GM12878 (cell line): Measurements from ENCODE around the gene MAST4. TPM values are rescaled to one million over a fixed set of nuclear protein-coding genes. Genes with fewer than 3 reads are reported as not detected.

Experiments
- ATAC-seq: fragments of 200-7000 bp; cut with Tn5 transposase; 3 replicates; pipeline ENCODE4 v1.9.1; 2020; ENCODE audit warnings: mild to moderate bottlenecking, moderate library complexity
- BruUV-seq: library from RNA; stranded (reverse); fragments of 400-500 nt; replicated peaks from 2 replicates; lab custom pipeline; 2021; lab: Mats Ljungman, UMichigan
- CTCF ChIA-PET: fragments of 300-600 bp; sonication (Branson Sonifier 250); formaldehyde crosslinking; extraction: SDS; loops from one replicate; lab custom pipeline; 2021; ENCODE audit warnings: inconsistent platforms; lab: Yijun Ruan, JAX
- POLR2A ChIA-PET: fragments of 350-600 bp; formaldehyde crosslinking; extraction: SDS; loops from one replicate; lab custom pipeline; 2021; ENCODE audit warnings: inconsistent platforms; lab: Charles Lee
- RAD21 ChIA-PET: fragments of 300-600 bp; sonication (Branson Sonifier 250); formaldehyde crosslinking; loops from one replicate; lab custom pipeline; 2023; ENCODE audit warnings: antibody characterized with exemption; ENCODE audit not compliant: unreplicated experiment; lab: Charles Lee
- SMC1A ChIA-PET: fragments of 300-600 bp; sonication (Branson Sonifier 250); formaldehyde crosslinking; loops from one replicate; lab custom pipeline; 2023; ENCODE audit not compliant: unreplicated experiment, uncharacterized antibody; lab: Charles Lee
- DNase-seq: peaks from one replicate; pipeline ENCODE4 v3.0.0-alpha.2; 2011; ENCODE audit warnings: low read depth, low spot score
- FAIRE-seq: peaks from 3 replicates; lab custom pipeline; 2011; peaks lifted over from hg19 to GRCh38; lab: Jason Lieb, UNC
- H2AFZ ChIP-seq: 2 replicates; pipeline ENCODE4 v1.6.0; 2011; ENCODE audit warnings: low read depth, low read length, control low read depth; ENCODE audit not compliant: control insufficient read depth
- H3K27ac ChIP-seq: 2 replicates; pipeline ENCODE4 v1.5.1; 2011; ENCODE audit warnings: control low read depth; ENCODE audit not compliant: control insufficient read depth, insufficient read depth
- H3K27me3 ChIP-seq, 2 experiments: replicated peaks in 1 of 2; 2 replicates each; pipeline versions ENCODE4 v1.6.0 to v1.6.1; 2011; ENCODE audit warnings: low read length in 1 of 2; ENCODE audit not compliant: control insufficient read depth in 2 of 2, insufficient read depth in 2 of 2
- H3K36me3 ChIP-seq, 2 experiments: 2 replicates each; pipeline ENCODE4 v1.5.1; 2011; ENCODE audit warnings: low read length in 1 of 2; ENCODE audit not compliant: control insufficient read depth in 2 of 2, insufficient read depth in 2 of 2
- H3K4me1 ChIP-seq: 2 replicates; pipeline ENCODE4 v1.6.1; 2011; ENCODE audit warnings: mild to moderate bottlenecking, low read length, moderate library complexity, mixed read lengths; ENCODE audit not compliant: control insufficient read depth, insufficient read depth
- H3K4me2 ChIP-seq: 2 replicates; pipeline ENCODE4 v1.6.0; 2011; ENCODE audit warnings: control low read depth; ENCODE audit not compliant: control insufficient read depth, insufficient read depth
- H3K4me3 ChIP-seq: fragments of 200-600 bp; sonication (generic); 2 replicates; pipeline ENCODE4 v1.5.1; 2016
- H3K79me2 ChIP-seq: 2 replicates; pipeline ENCODE4 v1.6.0; 2011; ENCODE audit warnings: low read length; ENCODE audit not compliant: control insufficient read depth, insufficient read depth
- H3K9ac ChIP-seq: 2 replicates; pipeline ENCODE4 v1.8.0; 2011; ENCODE audit warnings: low read length, control low read depth, mixed read lengths; ENCODE audit not compliant: control insufficient read depth, insufficient read depth
- H3K9me3 ChIP-seq: replicated peaks from 3 replicates; pipeline ENCODE4 v1.5.1; 2011; ENCODE audit warnings: mild to moderate bottlenecking, low read length; ENCODE audit not compliant: control insufficient read depth, insufficient read depth
- H4K20me1 ChIP-seq: 2 replicates; pipeline ENCODE4 v1.6.0; 2011; ENCODE audit not compliant: control insufficient read depth, insufficient read depth
- FOXK2 ChIP-seq: fragments of 450-650 bp; IDR thresholded peaks from 2 replicates; pipeline ENCODE4 v1.6.1; 2017; ENCODE audit warnings: mild to moderate bottlenecking, moderate library complexity
- JUND ChIP-seq: IDR thresholded peaks from 2 replicates; pipeline ENCODE4 v1.6.1; 2012; ENCODE audit warnings: low read depth, mild to moderate bottlenecking, low read length, improper control_type of control experiment, moderate library complexity
- NFYA ChIP-seq: IDR thresholded peaks from 2 replicates; pipeline ENCODE4 v1.6.1; 2011; ENCODE audit warnings: low read depth, mild to moderate bottlenecking, low read length, improper control_type of control experiment, borderline replicate concordance
- SMC3 ChIP-seq: IDR thresholded peaks from 2 replicates; pipeline ENCODE4 v1.6.1; 2011; ENCODE audit warnings: low read length, improper control_type of control experiment, borderline replicate concordance
- SREBF1 ChIP-seq: IDR thresholded peaks from 2 replicates; pipeline ENCODE4 v1.6.1; 2012; ENCODE audit warnings: mild to moderate bottlenecking, low read length
- WGBS: methylation state at CpG from one replicate; pipeline ENCODE4 v1.1.6; 2016; ENCODE audit warnings: low lambda C conversion rate; ENCODE audit not compliant: insufficient replicate concordance, insufficient coverage; ENCODE audit errors: missing lambda C conversion rate; 5-methylcytosine and 5-hydroxymethylcytosine counted together
- in situ Hi-C: fragments of 300-500 bp; cut with MboI; formaldehyde crosslinking; loops from 9 replicates; pipeline ENCODE4 v1.14.3; 2018; ENCODE audit warnings: mixed read lengths
- intact Hi-C: fragments of 100-400 bp; cut with micrococcal nuclease; formaldehyde crosslinking; loops from one replicate; pipeline ENCODE4 v1.14.2; 2022; ENCODE audit not compliant: unreplicated experiment
- polyA plus RNA-seq, 11 experiments: library from polyadenylated mRNA; depleted of rRNA in 4 of 11; unstranded in 6 of 11; stranded (reverse) in 5 of 11; fragments of >200 nt; fragmentation: Nextera tagmentation in 4 of 11; fragmentation: Illumina TruSeq in 1 of 11; extraction: Ambion mirVana in 4 of 11; extraction: Trizol in 1 of 11; gene quantifications; 1 replicate in 1 of 11; 2 replicates in 10 of 11; pipeline versions ENCODE4 v1.2.1 to v1.2.3, GENCODE V29; 2011 to 2016; ENCODE audit warnings: inconsistent platforms in 2 of 11, missing spikeins in 2 of 11, low read depth in 1 of 11
- total RNA-seq, 4 experiments: library from RNA; depleted of rRNA in 3 of 4; stranded (reverse); fragments of >200 nt in 3 of 4; fragmentation: Illumina TruSeq in 1 of 4; extraction: Trizol in 1 of 4; gene quantifications; 2 replicates each; pipeline versions ENCODE4 v1.2.1 to v1.2.3, GENCODE V29; 2013 to 2021
- TF ChIP-seq, protein P1 (sequence below): IDR thresholded peaks from 2 replicates; pipeline ENCODE4 v1.6.1; 2012; ENCODE audit warnings: low read length, inconsistent platforms
- TF ChIP-seq, protein P2 (sequence below): fragments of 150-350 bp; IDR thresholded peaks from 2 replicates; pipeline ENCODE4 v1.6.1; 2016; ENCODE audit warnings: low read depth, low read length
- TF ChIP-seq, protein P3 (sequence below): IDR thresholded peaks from 2 replicates; pipeline ENCODE4 v1.6.1; 2012; ENCODE audit warnings: mild to moderate bottlenecking, low read depth, low read length

The MAST4 gene
- total and polyA plus RNA-seq, 10 of the 15 experiments (the other 5 are each of a cell fraction or from before 2014, with no cell fraction given) = 0.02 to 1.6 (median 0.29) TPM; not detected in 1

DNA sequence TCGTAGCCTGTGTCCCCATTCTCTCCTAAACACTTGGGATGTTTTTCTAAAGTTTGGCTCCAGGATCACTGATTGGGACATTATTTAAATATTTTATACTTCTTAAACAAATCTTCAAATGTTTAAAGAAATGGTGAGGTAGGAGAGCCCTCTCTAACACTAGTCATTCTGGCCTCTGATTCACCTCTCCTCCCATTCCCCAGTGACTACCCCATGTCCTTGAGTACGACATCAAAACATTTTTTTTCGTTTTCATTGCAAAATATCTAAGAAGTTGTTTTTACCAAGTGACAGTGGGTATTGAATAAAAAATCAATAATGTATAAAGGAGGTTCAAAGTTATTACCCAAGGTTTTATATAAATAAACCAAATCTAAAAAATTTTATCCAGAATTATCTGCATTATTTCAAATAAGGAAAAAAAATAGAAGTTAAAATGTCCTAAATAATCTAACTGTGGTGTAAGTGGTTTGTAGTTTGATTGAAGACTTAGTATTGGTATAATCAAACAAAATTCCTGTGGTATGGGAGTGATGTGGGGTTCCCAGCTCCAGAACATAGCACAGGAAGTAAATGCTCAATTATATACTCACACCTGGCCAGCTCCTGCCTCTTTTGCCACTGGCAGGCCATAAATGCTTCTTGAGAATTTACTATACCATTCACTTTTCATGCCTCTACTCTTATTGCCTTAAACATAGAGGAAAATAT, 51.1 kb downstream of the MAST4 start:
- intact Hi-C loops = no loop called here
- Histone ChIP-seq H3K79me2 (no peaks in the 10 kb centered on the region), H3K4me1 (no peaks in the 10 kb centered on the region), H3K4me3 (no peak overlapping the region), H3K27me3 (no peaks in the 10 kb centered on the region), H2AFZ (no peak overlapping the region), H3K27ac (no peak overlapping the region), H3K36me3 (no peaks in the 10 kb centered on the region), H3K9me3 (no peaks in the 10 kb centered on the region; the same call in 2 of the 3 replicates), H3K4me2 (no peak overlapping the region), H4K20me1 (no peaks in the 10 kb centered on the region), H3K9ac (no peak overlapping the region)
- RAD21 ChIA-PET = no interaction called here
- in situ Hi-C loops = no loop called here
- TF ChIP-seq FOXK2 = no peak
- TF ChIP-seq, protein P1, sequence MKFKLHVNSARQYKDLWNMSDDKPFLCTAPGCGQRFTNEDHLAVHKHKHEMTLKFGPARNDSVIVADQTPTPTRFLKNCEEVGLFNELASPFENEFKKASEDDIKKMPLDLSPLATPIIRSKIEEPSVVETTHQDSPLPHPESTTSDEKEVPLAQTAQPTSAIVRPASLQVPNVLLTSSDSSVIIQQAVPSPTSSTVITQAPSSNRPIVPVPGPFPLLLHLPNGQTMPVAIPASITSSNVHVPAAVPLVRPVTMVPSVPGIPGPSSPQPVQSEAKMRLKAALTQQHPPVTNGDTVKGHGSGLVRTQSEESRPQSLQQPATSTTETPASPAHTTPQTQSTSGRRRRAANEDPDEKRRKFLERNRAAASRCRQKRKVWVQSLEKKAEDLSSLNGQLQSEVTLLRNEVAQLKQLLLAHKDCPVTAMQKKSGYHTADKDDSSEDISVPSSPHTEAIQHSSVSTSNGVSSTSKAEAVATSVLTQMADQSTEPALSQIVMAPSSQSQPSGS = no peak
- no peak for TF ChIP-seq NFYA
- no peak for TF ChIP-seq JUND
- TF ChIP-seq SMC3 = no peak
- POLR2A ChIA-PET = no interaction called here
- ATAC-seq (no peak), FAIRE-seq (no peak), DNase-seq (no peak)
- no TSS peak for BruUV-seq
- 21% methylated on average over 3 of the region's 3 CpGs for WGBS
- SMC1A ChIA-PET = interaction anchor here (1.0 kb wide), 1 partner anchor 8 kb away, joined by 3 read pairs; no protein-coding TSS in a partner anchor
- CTCF ChIA-PET = interaction anchor here (1.3 kb wide), 1 partner anchor 10 kb away, joined by 4 read pairs; no protein-coding TSS in a partner anchor

DNA sequence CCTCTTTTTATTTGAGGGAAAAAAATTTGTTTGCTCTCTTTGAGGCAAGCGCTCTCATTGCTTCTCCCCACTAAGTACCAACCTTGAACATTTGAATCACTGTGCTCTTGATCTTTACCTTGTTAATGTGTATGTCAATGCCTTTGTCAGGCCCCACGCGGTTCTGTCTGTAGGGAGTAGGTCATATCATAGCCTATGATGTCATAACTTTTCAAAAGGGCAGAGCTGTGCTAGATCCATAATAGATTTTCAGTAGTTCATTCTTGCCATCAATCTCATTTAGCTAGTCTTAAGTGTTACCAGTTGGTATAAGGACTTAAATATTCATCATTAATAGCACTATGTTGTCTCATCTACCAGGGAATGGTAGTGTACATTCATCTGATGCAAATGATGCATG, 56.6 kb downstream of the MAST4 start:
- ChIA-PET SMC1A (no interaction called here), RAD21 (no interaction called here), POLR2A (no interaction called here), CTCF (interaction anchor here (1.1 to 1.5 kb wide), 2 partner anchors 23 to 346 kb away, joined by 3 to 4 read pairs; no protein-coding TSS in a partner anchor)
- DNase-seq (no peak), FAIRE-seq (no peak), ATAC-seq (no peak)
- BruUV-seq = no TSS peak
- Histone ChIP-seq H3K36me3 (no peaks in the 10 kb centered on the region), H3K4me3 (no peak overlapping the region), H3K4me2 (no peak overlapping the region), H3K9me3 (no peaks in the 10 kb centered on the region; the same call in 2 of the 3 replicates), H3K4me1 (no peaks in the 10 kb centered on the region), H3K27ac (no peak overlapping the region), H2AFZ (no peak overlapping the region), H3K9ac (no peak overlapping the region), H3K27me3 (no peaks in the 10 kb centered on the region), H4K20me1 (no peaks in the 10 kb centered on the region), H3K79me2 (no peaks in the 10 kb centered on the region)
- in situ Hi-C loops (no loop called here), intact Hi-C loops (no loop called here)
- WGBS = 48% methylated on average over 3 of the region's 3 CpGs
- TF ChIP-seq, protein P2, sequence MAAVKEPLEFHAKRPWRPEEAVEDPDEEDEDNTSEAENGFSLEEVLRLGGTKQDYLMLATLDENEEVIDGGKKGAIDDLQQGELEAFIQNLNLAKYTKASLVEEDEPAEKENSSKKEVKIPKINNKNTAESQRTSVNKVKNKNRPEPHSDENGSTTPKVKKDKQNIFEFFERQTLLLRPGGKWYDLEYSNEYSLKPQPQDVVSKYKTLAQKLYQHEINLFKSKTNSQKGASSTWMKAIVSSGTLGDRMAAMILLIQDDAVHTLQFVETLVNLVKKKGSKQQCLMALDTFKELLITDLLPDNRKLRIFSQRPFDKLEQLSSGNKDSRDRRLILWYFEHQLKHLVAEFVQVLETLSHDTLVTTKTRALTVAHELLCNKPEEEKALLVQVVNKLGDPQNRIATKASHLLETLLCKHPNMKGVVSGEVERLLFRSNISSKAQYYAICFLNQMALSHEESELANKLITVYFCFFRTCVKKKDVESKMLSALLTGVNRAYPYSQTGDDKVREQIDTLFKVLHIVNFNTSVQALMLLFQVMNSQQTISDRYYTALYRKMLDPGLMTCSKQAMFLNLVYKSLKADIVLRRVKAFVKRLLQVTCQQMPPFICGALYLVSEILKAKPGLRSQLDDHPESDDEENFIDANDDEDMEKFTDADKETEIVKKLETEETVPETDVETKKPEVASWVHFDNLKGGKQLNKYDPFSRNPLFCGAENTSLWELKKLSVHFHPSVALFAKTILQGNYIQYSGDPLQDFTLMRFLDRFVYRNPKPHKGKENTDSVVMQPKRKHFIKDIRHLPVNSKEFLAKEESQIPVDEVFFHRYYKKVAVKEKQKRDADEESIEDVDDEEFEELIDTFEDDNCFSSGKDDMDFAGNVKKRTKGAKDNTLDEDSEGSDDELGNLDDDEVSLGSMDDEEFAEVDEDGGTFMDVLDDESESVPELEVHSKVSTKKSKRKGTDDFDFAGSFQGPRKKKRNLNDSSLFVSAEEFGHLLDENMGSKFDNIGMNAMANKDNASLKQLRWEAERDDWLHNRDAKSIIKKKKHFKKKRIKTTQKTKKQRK = no peak
- TF ChIP-seq, protein P3, sequence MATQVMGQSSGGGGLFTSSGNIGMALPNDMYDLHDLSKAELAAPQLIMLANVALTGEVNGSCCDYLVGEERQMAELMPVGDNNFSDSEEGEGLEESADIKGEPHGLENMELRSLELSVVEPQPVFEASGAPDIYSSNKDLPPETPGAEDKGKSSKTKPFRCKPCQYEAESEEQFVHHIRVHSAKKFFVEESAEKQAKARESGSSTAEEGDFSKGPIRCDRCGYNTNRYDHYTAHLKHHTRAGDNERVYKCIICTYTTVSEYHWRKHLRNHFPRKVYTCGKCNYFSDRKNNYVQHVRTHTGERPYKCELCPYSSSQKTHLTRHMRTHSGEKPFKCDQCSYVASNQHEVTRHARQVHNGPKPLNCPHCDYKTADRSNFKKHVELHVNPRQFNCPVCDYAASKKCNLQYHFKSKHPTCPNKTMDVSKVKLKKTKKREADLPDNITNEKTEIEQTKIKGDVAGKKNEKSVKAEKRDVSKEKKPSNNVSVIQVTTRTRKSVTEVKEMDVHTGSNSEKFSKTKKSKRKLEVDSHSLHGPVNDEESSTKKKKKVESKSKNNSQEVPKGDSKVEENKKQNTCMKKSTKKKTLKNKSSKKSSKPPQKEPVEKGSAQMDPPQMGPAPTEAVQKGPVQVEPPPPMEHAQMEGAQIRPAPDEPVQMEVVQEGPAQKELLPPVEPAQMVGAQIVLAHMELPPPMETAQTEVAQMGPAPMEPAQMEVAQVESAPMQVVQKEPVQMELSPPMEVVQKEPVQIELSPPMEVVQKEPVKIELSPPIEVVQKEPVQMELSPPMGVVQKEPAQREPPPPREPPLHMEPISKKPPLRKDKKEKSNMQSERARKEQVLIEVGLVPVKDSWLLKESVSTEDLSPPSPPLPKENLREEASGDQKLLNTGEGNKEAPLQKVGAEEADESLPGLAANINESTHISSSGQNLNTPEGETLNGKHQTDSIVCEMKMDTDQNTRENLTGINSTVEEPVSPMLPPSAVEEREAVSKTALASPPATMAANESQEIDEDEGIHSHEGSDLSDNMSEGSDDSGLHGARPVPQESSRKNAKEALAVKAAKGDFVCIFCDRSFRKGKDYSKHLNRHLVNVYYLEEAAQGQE = no peak
- no peak for TF ChIP-seq SREBF1
